Measurements from ENCODE around the gene ANKRD11. TPM values are rescaled to one million over a fixed set of nuclear protein-coding genes. Genes with fewer than 3 reads are reported as not detected.

The ANKRD11 gene
- total and polyA plus RNA-seq, 2 donors (not counting 1 experiment from before 2014, with no cell fraction given), result 41.5 to 71.2 TPM

DNA sequence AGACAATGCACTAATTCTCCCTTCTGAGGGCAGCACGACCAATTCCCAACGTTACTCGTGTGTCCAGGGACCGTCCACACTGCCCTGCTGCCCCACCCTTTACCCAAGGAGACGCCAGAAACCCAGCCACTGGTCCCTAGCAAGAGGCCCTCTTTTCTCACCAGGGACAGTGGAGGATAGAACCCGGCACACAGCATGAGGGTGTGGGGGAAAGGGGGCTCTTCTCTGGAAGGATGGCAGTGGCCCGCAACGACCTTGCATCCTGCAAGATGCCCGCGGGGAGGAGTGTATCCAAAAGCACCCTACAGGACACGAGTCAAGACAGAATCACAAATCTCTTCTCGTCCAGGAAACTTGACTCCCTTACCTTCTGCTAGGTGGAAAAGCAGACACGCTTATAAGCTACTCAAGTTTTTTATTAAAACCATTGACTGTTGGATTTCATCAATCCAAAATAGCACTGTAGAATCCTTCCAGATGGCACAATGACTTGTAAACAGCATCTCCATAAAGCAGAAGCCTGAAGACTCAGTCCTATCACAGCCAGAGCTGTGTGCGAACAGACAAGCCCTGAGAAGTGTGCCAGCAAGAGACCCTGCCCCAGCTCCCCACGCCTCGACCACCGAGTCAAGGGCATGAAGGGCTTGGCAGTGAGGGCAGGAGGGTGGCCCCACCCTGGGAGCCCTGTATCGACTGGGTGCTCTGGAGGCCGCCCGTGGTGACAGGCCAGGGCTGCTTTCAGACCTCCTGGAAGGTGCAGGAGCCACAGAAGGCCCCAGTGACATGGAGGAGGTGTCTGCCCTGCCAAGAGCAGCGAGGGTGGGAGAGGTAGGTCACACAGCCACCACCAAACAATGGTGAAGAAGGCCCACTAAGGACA lies 103.8 kb downstream of the ANKRD11 start:
- Histone ChIP-seq H3K4me2 (ENCODE audit: extremely low read depth, insufficient read depth, low read length) (no peak overlapping the region), H3K27me3 (ENCODE audit: control insufficient read depth, insufficient read depth, low read length) (no peaks in the 10 kb centered on the region), H4K20me1 (ENCODE audit: control insufficient read depth, extremely low read depth, insufficient read depth, low read length) (peaks cover 7% of the 10 kb centered on the region), H3K4me3 (replicated peaks in 1 of 4; ENCODE audit: control extremely low read depth in 1 of 4, insufficient read depth in 1 of 4, low read depth in 3 of 4, low read length in 4 of 4) (no peak overlapping the region), H3K79me2 (ENCODE audit: control insufficient read depth, insufficient read depth, low read length) (peaks cover 92% of the 10 kb centered on the region), H2AFZ (ENCODE audit: low read length) (no peak overlapping the region), H3K9me3 (ENCODE audit: control insufficient read depth, insufficient read depth, low read depth, low read length) (no peaks in the 10 kb centered on the region), H3K36me3 (ENCODE audit: control insufficient read depth, insufficient read depth, low read length) (no peaks in the 10 kb centered on the region), H3K27ac (ENCODE audit: insufficient read depth, low read length) (no peak overlapping the region), H3K4me1 (ENCODE audit: control insufficient read depth, extremely low read depth, insufficient read depth, low read length) (peaks cover 7% of the 10 kb centered on the region), H3K9ac (ENCODE audit: insufficient read depth, low read length) (no peak overlapping the region)
- TF ChIP-seq, protein P1, sequence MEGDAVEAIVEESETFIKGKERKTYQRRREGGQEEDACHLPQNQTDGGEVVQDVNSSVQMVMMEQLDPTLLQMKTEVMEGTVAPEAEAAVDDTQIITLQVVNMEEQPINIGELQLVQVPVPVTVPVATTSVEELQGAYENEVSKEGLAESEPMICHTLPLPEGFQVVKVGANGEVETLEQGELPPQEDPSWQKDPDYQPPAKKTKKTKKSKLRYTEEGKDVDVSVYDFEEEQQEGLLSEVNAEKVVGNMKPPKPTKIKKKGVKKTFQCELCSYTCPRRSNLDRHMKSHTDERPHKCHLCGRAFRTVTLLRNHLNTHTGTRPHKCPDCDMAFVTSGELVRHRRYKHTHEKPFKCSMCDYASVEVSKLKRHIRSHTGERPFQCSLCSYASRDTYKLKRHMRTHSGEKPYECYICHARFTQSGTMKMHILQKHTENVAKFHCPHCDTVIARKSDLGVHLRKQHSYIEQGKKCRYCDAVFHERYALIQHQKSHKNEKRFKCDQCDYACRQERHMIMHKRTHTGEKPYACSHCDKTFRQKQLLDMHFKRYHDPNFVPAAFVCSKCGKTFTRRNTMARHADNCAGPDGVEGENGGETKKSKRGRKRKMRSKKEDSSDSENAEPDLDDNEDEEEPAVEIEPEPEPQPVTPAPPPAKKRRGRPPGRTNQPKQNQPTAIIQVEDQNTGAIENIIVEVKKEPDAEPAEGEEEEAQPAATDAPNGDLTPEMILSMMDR (conservative IDR thresholded peaks at IDR 0.05 in 1 of 2, IDR thresholded peaks at IDR 0.05 in 1 of 2; ENCODE audit: low read depth in 1 of 2, low read length in 2 of 2), result no peak
- TF ChIP-seq EZH2 (IDR thresholded peaks at IDR 0.05; ENCODE audit: low read length, missing control alignments), result no peak
- DNase-seq (ENCODE audit: low read depth in 2 of 2), result no peak

DNA sequence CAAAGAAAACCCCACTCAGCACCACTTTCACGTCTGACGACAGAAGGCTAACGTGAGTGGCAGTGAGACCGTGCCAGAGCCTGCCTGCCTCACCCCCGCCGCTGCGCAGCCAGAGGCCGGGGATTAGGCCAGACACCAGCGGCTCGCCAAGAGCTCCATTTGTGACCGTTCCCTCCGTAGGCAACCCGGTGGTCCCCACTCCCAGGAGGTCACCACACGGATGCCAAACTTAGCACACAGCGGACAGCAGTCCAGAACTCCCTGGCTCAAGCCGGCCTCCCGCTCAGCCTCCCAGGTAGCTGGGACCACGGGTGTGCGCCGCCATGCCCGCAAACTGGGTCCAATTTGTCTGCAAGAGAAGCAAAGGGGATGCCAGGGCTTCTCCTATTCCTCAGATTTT lies 104.6 kb downstream of the ANKRD11 start:
- TF ChIP-seq, protein P1 (conservative IDR thresholded peaks at IDR 0.05 in 1 of 2, IDR thresholded peaks at IDR 0.05 in 1 of 2; ENCODE audit: low read depth in 1 of 2, low read length in 2 of 2), result no peak
- H3K79me2 ChIP-seq (ENCODE audit: control insufficient read depth, insufficient read depth, low read length), result peaks cover 94% of the 10 kb centered on the region
- no peak overlapping the region for H3K27ac ChIP-seq (ENCODE audit: insufficient read depth, low read length)
- no peaks in the 10 kb centered on the region for H3K9me3 ChIP-seq (ENCODE audit: control insufficient read depth, insufficient read depth, low read depth, low read length)
- no peak overlapping the region for H2AFZ ChIP-seq (ENCODE audit: low read length)
- H3K36me3 ChIP-seq (ENCODE audit: control insufficient read depth, insufficient read depth, low read length), result no peaks in the 10 kb centered on the region
- H3K4me3 ChIP-seq (replicated peaks in 1 of 4; ENCODE audit: control extremely low read depth in 1 of 4, insufficient read depth in 1 of 4, low read depth in 3 of 4, low read length in 4 of 4), result no peak overlapping the region
- no peaks in the 10 kb centered on the region for H3K27me3 ChIP-seq (ENCODE audit: control insufficient read depth, insufficient read depth, low read length)
- no peak overlapping the region for H3K9ac ChIP-seq (ENCODE audit: insufficient read depth, low read length)
- H4K20me1 ChIP-seq (ENCODE audit: control insufficient read depth, extremely low read depth, insufficient read depth, low read length), result peaks cover 8% of the 10 kb centered on the region
- peaks cover 7% of the 10 kb centered on the region for H3K4me1 ChIP-seq (ENCODE audit: control insufficient read depth, extremely low read depth, insufficient read depth, low read length)
- DNase-seq (ENCODE audit: low read depth in 2 of 2), result no peak
- H3K4me2 ChIP-seq (ENCODE audit: extremely low read depth, insufficient read depth, low read length), result no peak overlapping the region

DNA sequence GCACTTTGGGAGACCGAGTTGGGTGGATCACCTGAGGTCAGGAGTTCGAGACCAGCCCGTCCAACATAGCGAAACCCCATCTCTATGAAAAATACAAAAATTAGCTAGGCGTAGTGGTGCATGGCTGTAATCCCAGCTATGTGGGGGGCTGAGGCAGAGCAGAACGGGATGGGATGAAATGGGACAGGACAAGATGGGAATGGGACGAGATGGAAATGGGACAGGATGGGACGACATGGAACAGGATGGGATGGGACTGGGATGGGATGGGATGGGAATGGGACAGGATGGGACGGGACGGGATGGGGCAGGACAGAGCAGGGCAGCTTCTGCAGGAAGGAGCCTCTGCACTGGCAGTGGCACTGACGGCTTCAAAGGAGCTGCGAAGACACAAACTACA lies 106.1 kb downstream of the ANKRD11 start:
- peaks cover 8% of the 10 kb centered on the region for H4K20me1 ChIP-seq (ENCODE audit: control insufficient read depth, extremely low read depth, insufficient read depth, low read length)
- H3K27me3 ChIP-seq (ENCODE audit: control insufficient read depth, insufficient read depth, low read length), result no peaks in the 10 kb centered on the region
- peaks cover 7% of the 10 kb centered on the region for H3K4me1 ChIP-seq (ENCODE audit: control insufficient read depth, extremely low read depth, insufficient read depth, low read length)
- no peak overlapping the region for H3K4me2 ChIP-seq (ENCODE audit: extremely low read depth, insufficient read depth, low read length)
- H3K79me2 ChIP-seq (ENCODE audit: control insufficient read depth, insufficient read depth, low read length), result peaks cover 95% of the 10 kb centered on the region
- no peak for DNase-seq (ENCODE audit: low read depth in 2 of 2)
- no peak overlapping the region for H2AFZ ChIP-seq (ENCODE audit: low read length)
- no peak overlapping the region for H3K4me3 ChIP-seq (replicated peaks in 1 of 4; ENCODE audit: control extremely low read depth in 1 of 4, insufficient read depth in 1 of 4, low read depth in 3 of 4, low read length in 4 of 4)
- no peak for TF ChIP-seq EZH2 (IDR thresholded peaks at IDR 0.05; ENCODE audit: low read length, missing control alignments)
- TF ChIP-seq, protein P1 (conservative IDR thresholded peaks at IDR 0.05 in 1 of 2, IDR thresholded peaks at IDR 0.05 in 1 of 2; ENCODE audit: low read depth in 1 of 2, low read length in 2 of 2), result no peak
- H3K9ac ChIP-seq (ENCODE audit: insufficient read depth, low read length), result no peak overlapping the region
- no peaks in the 10 kb centered on the region for H3K9me3 ChIP-seq (ENCODE audit: control insufficient read depth, insufficient read depth, low read depth, low read length)
- H3K36me3 ChIP-seq (ENCODE audit: control insufficient read depth, insufficient read depth, low read length), result no peaks in the 10 kb centered on the region
- no peak overlapping the region for H3K27ac ChIP-seq (ENCODE audit: insufficient read depth, low read length)
